ENCODE data around the gene SCGB2B2.
"Not testable (repeated sequence)": the region's sequence is repeated elsewhere in the genome, so short reads cannot be mapped to it uniquely, and the experiment has no call there.

SCGB2B2 gene, protein sequence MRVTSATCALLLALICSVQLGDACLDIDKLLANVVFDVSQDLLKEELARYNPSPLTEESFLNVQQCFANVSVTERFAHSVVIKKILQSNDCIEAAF

DNA sequence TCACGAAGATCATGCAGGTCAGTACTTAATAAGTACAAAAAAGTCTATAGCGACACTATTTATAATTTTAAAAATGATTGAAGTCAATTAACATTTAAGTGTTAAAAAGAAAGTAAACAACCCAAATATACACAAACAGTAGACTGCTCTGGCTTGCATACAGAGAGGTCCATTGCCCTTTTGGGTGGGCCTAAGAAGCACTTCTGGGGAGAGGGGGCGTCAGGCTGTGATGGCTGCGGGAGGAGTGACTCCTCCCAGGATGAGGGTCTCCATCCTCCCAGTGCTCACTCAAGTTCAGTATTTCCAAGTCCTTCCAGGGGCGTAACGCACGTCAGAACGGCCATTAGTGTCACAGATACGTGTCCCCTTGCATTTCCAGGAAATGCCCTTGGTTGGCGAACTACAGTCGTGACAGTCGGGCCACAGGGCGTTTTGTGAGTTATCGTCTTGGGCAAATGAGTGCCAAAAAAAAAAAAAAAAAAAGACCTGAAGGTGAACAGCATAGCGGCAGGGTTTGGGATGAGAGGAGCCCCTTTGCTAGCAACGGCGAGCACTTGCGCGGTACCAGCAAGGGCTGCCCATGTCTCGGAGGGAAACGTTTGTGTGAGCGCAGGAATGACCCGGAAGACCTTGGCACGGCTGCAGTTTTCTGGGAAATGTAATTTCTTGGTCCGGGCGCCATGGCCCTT lies at the start of gene SCGB2B2:
SCGB2B2 (minus strand) TSS at position 463 of the 689 bp plus-strand sequence. CDS start 82,596 bp downstream, outside the sequence.
- peak in 1 of 3 donors; percentile 41 for DNase-seq (ENCODE audit: low read depth in 2 of 3, low spot score in 1 of 3)

DNA sequence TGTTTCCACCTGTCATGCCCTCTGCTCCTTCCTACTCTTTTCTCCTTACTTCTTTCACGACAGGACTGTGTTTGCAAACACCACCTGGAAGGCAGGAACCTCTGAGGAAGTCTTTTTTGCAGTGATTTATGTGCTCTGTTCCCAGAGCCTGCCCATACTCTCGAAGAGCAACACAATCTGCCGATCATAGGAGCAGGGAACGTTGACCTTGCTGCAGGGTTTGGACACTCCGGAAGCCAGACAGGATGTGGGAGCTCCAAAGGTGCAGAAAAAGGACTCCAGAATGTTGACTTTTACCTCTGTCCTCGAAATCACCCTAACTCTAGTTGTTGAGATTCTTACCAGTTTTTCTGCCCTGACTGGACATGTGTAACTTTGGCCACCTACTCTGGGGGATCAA lies 48.4 kb upstream of the SCGB2B2 start:
- DNase-seq (ENCODE audit: low read depth in 2 of 3, low spot score in 1 of 3): no peak

DNA sequence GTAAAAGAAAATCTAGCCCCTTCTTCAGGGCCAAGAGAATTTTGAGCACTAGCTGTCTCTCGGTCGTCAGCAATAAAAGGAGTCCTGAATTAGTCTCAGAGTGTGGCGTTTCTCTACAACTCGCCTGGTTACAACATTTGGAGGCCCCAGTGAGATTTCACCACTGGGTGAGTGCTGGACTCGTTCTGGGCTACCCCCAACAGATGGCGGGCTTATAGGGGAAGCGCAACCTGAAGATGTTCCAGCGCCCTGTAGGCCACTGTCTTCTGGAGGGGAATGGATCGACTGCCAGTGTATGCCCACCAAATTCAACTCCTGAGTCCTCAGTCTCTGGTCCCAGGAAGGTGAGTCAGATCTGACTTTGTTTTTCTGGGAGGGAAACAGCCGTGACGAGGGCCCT lies 45.4 kb upstream of the SCGB2B2 start:
- DNase-seq (ENCODE audit: low read depth in 2 of 3, low spot score in 1 of 3): no peak

DNA sequence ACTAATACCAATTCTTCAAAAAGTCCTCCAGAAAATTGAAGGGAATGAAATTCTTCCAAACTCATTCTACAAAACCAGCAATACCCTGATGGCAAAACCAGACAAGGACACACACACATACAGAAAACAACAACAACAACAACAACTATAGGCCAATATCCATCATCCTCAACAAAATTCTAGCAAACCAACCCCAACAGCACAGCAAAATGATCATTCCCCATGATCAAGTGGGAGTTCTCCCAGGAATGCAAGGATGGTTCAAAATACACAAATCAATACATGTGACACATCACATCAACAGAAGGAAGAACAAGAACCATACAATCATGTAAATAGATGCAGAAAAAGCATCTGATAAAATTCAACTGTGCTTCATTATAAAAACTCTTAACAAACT lies 38.4 kb upstream of the SCGB2B2 start:
- no peak for DNase-seq (ENCODE audit: low read depth in 2 of 3, low spot score in 1 of 3)

DNA sequence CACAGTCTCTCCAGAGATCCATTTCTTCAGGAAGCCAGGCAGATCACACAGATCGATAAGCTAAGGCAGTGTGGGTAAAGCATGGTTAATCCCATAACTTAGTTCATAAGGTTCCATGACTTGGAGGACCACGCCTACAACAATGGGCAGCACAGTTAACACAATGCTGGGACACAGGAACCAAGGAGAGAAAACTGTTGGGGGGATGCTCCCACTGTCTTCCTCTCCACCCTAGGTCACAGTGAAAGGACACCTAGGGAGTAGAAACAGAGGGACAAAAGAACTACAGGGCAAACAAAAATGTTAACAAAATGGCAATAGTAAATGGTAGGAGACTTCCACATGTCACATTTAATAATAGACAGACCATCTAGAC lies 36.3 kb upstream of the SCGB2B2 start:
- no peak for DNase-seq (ENCODE audit: low read depth in 2 of 3, low spot score in 1 of 3)

DNA sequence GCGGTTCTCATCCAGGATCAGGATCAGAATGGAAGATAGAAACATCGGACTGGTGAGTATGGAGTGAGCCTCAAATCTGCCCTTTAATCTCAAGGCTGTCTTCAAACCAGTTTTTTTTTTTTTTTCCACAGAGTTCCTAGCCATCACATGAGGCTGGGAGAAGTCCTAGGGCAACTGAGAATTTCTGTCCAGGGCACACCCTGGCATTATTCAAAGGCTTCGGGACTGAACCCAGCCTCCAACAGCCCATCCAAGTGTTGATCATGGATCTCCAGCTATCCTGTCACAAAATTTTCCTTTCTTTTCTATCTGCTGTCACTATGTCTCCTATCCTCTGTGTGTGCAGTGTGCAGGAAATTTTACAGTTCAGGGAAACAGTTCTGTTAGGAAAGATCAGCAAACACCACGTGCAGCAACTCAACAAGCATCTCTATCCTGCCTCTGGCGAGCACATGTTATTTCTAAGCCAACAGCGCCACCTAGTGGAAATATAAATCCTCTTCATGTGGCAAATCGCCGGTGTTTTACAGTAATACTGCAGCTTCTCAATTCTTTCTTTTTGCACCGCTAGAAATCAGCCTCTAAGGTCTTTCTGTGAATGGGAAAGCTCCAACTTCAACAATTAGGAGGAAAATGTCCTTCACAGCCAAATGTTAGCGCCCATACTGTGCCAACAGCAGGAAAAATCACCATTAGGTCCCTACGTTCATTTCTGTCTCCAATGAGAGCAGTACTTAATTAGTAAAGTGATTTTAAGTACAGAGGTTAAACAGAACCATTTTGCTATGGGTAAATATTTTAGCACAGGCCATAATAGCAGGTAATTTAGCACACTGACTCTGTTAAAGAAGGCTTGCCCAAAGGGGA lies 35.7 kb upstream of the SCGB2B2 start:
- DNase-seq (ENCODE audit: low read depth in 2 of 3, low spot score in 1 of 3): peak; percentile 27 to 75 (median 29)

DNA sequence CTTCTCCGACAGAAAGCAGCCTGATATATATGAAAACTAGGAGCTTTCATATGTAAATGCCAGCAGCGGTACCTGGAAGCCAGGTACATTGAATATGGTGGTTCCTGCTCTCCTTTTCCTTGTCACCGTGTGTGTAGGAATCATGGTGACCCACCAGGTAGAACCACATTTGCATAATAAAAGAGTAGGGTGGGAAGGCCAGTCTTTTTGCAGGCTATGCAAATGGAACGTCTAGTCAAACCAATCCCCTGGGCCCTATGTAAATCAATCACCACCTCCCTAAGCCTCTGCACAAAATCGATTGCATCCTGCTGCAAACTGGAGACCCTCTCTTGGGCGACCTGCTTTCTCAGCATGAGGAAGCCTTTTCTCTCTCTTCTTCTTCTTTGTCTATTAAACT lies 34.9 kb upstream of the SCGB2B2 start:
- DNase-seq (ENCODE audit: low read depth in 2 of 3, low spot score in 1 of 3): no peak

DNA sequence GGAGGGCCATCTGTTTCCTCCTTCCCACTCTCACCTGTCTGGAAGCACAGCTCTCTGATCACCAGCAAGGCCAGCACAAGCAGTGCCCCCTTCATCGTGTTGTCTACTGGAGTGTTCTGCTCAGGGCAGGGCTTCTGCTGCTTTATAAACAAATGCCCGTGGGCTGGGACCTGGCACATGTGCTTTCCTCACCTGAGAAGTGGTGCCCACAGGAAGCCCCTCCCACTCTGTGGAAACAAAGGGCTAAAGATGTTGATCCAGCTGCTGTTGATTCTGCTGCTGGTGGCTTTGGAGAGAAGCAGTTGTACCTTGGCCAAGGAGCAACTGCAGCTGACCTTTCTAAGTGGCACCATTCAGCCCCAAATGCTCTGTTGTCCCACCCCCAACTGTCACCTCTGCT lies 30.7 kb upstream of the SCGB2B2 start:
- DNase-seq (ENCODE audit: low read depth in 2 of 3, low spot score in 1 of 3): no peak

DNA sequence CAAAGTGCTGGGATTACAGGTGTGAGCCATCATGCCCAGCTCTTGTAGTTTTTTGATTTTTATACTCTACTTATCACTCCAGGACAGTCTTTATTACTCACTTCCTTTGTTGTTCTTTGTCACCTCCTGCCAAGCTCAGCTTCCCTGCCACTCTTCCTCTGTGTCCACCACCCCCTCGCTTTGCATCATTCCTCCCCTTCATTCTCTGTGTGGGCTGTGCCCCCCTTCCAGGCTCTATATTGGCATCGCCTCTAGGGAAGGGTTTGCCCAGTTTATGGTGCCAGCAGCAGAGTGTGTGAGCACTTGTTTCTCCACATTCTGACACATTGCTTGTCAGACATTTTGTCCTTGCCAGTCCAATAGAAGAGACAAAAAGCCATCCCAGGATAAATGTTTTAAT lies 15.6 kb upstream of the SCGB2B2 start:
- DNase-seq (ENCODE audit: low read depth in 2 of 3, low spot score in 1 of 3): no peak

DNA sequence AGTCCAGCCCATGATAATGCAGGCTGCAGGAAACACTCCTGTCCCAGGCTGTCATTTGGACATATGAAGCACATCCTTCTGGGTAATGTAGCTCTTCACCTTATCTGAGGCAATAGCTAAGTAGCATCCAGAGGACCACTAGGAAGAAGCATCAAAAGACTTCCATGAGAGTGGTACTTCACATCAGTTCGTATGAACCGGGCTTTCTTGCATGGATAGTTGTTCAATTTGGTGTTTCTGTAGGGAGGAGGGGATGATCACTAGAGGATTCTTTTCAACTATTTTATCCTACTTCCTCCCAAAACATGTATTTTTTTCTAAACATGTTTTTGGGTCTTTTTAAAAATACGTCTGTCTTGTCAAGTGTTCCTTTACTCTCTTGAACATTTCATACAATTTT lies 13.4 kb upstream of the SCGB2B2 start:
- no peak for DNase-seq (ENCODE audit: low read depth in 2 of 3, low spot score in 1 of 3)

DNA sequence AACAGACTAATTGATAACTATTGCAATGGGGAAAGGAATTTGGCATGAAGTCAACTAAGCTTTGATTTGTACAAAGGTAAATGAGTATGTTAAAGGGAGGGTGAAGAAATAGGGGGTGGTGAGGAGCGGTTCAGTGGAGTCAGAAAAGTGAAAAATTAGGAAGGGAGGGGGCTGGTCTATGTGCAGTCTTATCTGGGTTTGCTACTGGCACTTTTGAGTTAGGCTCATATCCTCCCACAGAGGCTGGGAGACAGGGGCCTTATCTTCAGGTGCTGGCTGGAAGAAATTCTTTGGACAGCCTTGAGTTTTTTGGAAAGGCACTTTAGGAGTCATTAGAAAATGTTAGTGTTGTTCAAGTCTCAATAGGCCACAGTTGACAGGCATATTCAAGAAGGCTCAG lies 11.6 kb upstream of the SCGB2B2 start:
- DNase-seq (ENCODE audit: low read depth in 2 of 3, low spot score in 1 of 3): no peak

DNA sequence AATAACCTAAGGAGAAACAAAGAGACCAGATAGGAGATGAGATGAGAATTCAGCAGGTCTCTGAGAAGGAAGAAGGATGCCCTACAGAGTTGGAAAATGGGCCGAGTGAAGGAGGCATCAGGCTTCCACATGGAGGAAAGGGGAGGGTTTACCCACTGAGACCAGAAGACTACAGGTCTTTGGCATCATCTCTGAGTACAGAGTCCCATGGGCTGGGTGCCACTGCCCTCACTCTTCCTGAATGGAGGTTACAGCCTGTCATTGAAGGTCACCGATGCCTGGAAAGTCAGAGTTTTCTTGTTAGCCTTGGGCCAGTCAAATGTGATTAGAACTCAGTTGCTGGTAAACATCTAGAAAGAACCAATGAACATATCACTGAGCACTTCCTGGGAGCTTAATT lies 10.4 kb upstream of the SCGB2B2 start:
- no peak for DNase-seq (ENCODE audit: low read depth in 2 of 3, low spot score in 1 of 3)

DNA sequence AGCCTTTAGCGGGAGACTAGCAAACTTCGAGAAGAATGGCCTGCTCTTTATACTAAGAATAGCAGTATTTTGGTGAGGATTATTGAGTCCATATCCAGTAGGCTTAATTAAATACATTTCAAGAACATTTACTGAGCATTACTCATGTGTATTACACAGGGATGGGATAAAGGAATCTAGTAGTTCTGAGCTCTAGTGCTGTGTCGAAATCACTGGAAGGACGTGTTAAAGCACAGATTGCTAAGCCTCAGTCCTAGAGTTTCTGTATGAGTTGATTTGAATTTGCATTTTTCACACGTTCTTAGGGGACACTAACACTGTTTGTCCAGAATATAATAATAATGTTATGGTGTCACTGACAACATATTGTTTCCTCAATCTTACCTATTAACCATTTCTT lies 9.5 kb upstream of the SCGB2B2 start:
- DNase-seq (ENCODE audit: low read depth in 2 of 3, low spot score in 1 of 3): no peak

DNA sequence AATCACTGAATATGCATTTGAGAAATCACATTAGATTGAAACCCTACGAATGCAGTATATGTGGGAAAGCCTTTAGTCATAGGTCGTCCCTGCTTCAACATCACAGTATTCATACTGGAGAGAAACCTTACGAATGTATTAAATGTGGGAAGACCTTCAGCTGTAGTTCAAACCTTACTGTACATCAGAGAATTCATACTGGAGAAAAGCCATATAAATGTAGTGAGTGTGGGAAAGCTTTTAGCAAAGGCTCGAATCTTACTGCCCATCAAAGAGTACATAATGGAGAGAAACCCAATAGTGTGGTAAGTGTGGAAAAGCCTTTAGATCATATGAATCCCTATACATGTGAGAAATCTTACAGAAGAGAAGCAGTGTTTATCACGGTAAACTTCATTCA lies 8.3 kb upstream of the SCGB2B2 start:
- not testable (repeated sequence) for DNase-seq (ENCODE audit: low read depth in 2 of 3, low spot score in 1 of 3)

DNA sequence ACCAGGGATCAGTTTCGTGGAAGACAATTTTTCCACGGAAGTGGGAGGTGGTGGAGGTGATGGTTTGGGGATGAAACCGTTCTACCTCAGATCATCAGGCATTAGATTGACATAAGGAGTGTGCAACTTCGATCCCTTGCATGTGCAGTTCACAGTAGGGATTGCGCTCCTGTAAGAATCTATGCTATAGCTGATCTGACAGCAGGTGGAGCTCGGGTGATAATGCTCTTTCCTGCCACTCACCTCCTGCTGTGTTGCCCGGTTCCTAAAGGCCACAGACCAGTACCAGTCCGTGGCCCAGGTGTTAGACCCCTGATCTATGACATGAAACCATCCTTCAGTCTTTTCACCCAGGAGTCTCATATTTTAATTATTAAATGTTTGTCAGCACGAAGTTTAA lies 4.5 kb upstream of the SCGB2B2 start:
- no peak for DNase-seq (ENCODE audit: low read depth in 2 of 3, low spot score in 1 of 3)

DNA sequence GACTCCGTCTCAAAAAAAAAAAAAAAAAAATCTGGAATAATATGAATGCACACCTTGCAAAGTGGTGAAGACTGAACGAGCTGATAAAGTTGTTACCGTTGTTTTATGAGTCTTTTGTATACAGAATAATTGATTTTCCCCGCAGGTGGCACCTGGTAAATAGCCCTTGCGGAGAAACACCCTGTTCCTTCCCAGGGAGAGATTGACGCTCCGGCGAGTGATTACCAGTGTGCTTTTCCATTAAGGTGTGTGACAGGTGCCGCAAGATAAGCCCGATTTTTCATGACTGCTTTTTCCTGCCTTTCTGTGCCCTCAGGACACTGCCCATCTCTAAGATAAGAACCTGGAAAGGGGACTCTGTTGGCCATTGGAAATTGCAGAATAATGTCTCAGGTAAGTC lies 1.5 kb upstream of the SCGB2B2 start:
- DNase-seq (ENCODE audit: low read depth in 2 of 3, low spot score in 1 of 3): no peak

DNA sequence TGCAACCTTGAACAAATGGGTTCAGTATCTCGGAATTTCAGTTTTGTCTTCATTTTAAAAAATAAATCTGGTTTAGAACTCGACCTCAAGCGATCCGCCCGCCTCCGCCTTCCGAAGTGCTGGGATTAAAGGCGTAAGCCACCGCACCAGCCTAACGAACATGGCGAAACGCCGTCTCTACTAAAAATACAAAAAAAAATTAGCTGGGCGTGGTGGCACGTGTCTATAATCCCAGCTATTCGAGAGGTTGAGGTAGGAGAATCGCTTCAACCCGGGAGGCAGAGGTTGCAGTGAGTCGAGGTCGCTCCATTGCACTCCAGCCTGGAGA lies 1.1 kb upstream of the SCGB2B2 start:
- DNase-seq (ENCODE audit: low read depth in 2 of 3, low spot score in 1 of 3): no peak

DNA sequence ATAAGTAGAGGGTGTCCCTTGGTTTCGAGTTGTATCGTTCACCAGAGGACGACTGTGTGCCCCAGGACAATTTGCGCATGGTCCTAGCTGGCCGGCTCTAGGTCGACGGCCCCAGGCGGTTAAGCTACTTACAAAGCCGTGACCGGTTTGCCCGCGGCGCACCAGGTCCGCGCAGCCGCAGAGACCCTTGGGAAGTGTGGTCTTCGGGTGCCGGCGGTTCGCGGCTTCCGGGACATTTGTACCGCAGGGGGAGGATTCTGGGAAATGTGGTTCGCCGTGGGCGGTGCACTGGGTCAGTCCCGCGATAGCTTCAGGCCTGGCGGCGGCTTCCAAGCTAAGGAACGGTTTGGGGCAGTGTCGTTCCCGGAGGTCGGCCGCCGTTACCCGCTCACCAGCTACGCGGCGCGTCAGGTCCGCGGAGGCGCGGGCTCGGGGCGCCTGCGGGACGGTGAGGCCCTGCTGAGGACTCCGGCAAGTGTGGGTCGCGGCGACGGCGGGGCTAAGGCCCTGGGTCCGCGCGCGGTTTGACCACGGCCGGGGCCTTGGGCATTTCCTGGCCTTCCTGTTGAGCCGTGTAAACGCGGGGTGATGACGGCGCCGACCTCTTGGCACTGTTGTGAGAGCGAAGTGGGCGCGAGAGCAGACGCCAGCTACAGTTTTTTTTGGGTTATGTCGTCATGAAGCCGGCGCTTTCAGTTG lies 576 bp upstream of the SCGB2B2 start, which contains the start of gene ZNF302:
ZNF302 (plus strand) TSS at position 293 of the 699 bp plus-strand sequence. CDS start 1,127 bp downstream, outside the sequence.
- DNase-seq (ENCODE audit: low read depth in 2 of 3, low spot score in 1 of 3): peak; percentile 92 to 93 (median 93)

DNA sequence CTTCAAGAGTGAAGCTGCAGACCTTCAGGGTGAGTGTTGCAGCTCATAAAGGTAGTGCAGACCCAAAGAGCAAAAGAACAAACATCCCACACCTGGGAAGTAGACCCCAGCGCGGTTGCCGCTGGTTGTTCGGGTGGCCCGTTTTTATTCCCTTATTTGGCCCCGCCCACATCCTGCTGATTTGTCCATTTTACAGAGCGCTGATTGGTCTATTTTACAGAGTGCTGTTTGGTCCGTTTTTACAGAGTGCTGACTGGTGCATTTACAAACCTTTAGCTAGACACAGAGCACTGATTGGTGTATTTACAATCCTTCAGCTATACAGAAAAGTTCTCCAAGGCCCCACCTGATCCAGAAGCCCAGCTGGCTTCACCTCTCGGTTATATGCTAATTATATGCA lies 1.0 kb downstream of the SCGB2B2 start:
- no peak for DNase-seq (ENCODE audit: low read depth in 2 of 3, low spot score in 1 of 3)

DNA sequence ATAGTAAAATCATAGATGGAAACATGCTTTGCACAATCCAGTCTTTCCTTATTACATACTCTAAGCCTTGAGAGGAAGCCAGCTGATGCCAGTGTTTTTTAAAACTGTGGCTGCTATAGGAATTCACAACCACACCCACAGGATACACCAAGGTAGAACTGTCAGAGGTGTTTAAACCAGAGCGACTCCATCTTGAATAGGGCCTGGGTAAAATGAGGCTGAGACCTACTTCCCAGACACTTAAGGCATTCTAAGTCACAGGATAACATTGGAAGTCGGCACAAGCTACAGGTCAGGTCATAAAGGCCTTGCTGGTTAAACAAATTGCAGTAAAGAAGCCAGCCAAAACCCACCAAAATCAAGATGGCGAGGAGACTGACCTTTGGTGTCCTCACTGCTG lies 1.7 kb downstream of the SCGB2B2 start:
- no peak for DNase-seq (ENCODE audit: low read depth in 2 of 3, low spot score in 1 of 3)

DNA sequence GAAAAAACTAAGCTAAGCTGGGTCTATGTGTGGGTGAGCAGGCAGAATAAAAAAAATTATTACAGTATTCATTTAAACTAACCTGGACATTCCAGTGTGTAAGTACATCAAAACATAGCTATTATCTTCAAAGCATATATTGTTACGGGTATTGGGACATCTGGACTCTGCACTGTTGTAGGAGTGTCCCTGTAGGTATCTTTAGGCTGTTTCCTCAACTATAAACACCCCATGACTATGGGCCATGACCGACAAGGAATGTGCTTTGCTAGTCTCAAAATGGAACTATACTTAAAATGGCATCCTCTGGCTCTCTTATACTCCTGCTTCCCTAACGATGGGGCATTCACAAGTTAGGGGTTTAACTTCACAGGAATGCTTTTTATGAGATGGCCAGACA lies 3.4 kb downstream of the SCGB2B2 start:
- no peak for DNase-seq (ENCODE audit: low read depth in 2 of 3, low spot score in 1 of 3)

DNA sequence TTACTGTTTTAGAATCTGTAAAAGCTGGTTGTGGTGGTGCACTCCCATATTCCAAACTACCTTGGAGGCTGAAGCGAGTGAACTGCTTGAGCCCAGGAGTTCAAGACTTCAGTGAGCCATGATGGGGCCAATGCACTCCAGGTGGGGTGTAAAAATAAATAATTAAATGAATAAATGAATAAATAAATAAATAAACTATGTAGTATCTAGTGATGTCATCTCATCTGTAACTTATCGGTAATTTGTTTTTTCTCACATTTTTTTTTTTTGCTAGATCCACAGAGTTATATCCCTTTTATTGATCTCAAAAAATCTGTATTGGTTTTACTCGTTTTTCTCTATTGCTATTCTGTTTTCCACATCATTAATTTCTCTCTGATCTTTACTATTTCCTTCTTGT lies 5.0 kb downstream of the SCGB2B2 start:
- DNase-seq (ENCODE audit: low read depth in 2 of 3, low spot score in 1 of 3): no peak
